Daoy (cell line): ENCODE data around the gene MYORG. TPM values are rescaled to one million over a fixed set of nuclear protein-coding genes. Genes with fewer than 3 reads are reported as not detected.

Experiments used
- DNase-seq: peaks from one replicate; pipeline ENCODE4 v3.0.0-alpha.2; 2015; ENCODE audit warnings: low read depth
- total RNA-seq: library from RNA; depleted of rRNA; stranded (reverse); fragments of >200 nt; shearing (Covaris generic); gene quantifications from 2 replicates; pipeline ENCODE4 v1.2.3, GENCODE V29; 2014; rRNA removed

The MYORG gene
- total RNA-seq = 0.36 and 0.86 TPM in 2 replicates

DNA sequence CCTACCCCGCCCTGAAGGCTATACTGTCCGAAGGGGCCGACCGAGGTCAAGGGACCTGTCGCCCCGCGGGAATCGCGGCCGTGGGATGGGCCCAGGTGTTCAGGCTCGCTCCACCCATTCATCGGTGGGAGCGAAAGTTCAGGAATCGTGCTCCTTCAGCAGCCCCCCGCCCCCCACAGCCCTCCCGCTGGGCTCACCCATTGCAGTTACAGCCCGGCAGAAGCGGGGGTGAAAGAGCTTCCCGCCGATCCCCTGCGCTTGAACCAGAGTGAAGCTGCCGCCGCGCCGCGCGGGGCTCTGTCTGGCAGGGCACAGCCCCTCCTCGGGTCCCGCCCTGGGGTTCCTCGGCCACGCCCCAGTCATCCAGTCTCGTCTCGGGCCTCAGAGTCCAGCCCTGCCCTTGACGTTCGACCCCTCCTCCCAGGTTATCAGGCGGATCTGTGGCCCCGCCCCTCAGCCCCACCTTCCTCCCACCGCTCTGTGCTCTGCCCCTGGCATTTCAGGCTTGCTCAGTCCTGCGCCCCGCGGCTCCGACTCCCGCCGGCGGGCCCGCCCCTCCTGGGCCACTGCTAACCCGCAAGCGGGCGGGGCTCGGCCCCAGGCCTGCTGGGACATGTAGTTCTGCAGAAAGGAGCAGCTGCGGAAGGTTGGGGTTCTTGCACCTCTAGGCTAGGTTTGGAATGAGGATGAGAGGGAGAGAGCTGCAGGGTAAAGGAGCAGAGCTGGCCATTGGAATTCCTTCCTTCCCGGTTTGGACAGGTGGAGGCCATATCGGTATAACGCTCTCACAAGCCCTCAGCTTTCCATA, at the start of gene MYORG:
Gene MYORG, minus strand, starts transcription at position 303 of the 808 bp plus-strand sequence. CDS start 3,955 bp downstream, outside the sequence.
- peak; percentile 99 for DNase-seq

DNA sequence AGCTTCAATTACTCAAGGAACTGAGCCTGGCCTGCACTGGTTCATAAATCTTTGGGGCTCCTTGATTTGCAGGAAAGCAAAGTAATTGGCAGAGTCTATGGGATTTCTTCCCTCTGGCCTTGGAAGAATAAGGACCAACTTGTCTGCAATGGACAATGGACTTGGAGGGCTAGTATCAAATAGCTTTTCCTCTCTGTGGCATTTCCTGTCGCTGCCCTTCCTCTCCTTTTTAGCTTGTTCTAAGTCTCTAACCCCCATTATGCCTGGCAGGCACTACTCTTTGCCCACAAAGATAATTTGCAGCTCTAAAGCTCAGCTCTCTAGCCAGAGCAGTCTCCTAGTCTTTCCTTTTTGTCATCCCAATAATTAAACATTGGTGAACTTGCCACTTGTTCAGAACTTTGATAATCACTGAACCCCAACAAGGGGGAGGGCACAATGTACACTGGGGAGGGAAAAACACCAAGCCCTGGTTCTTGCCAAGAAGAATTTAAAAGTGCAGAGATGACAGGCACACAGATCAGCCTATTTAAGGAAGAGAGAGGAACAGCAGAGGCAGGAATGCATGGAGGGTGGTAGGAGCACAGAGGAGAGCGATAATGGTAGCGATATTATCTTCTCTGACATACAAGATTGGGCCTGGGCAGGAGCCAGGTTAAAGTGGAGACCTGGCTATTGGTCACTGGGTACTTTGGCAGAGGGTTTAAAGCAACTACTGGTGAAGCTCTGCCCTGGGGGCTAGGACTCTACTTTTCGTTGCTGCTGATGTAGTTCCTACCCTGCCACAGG, 43.2 kb upstream of the MYORG start:
- no peak for DNase-seq

DNA sequence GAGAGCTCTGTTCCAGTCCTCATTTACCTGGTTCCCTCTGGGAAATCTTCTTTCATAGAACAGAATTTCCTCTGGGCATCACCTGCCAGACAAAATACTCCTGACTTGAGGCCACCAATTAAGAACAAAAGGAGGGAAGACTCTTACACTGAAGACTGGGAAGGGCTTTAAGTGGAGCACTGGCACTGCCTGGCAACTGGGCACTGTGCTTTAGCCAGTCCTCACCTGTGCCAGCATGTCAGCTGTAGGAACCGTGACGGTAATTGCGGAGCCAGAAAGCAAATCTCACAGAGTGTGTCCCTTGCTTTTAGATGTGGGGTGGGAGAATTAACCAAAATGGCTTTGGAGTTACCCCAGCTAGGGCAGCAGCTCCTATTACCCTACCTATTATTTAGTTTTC, 41.0 kb upstream of the MYORG start:
- DNase-seq = no peak

DNA sequence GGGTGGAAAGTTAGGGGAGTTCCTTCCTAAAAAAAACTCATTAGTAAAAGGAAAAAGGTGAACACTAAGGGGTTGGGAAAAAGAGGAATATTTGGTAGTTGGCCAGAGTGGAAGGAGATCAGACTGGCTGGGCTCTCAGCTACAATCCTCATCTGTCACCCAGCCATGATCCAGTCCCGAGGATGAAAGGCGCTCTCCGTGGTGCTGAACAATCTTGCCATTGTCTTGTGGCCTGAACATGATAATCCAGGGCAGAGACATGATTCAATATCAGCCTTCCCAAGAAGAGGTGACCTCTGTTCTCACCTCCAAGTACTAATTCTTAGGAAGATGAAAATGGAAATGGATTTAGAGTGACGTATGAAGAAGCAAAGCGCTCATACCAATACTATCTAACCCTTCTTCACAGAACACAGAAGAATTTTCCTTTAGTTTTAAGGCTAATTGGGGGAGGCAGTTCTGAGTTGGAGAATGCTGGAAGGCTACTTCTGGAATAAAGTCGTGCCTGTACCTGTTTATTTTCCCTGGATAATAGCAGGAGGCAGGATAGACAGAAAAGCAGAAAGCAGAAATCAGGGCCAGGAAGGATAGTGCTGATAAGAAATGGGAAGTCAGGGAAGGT, 36.6 kb upstream of the MYORG start:
- peak; percentile 59 for DNase-seq

DNA sequence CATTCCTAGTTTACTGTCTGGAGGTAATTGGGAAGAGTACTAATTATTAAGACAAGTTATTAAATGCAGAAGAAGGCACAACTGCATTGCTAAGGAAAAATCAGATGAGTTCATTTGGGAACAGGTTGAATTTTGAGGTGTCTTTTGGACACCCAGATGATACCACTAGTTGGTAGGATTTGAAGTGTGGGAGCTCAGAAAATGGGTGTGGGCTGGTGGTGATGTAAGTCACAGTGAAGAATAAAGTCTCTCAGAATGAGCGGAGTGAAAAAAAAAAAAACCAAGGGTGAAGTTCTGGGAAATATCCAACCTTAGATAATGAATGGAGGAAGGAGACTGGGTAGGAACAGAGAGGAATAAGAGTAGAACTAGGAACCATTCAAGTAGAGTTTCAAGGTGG, 35.6 kb upstream of the MYORG start:
- DNase-seq = no peak

DNA sequence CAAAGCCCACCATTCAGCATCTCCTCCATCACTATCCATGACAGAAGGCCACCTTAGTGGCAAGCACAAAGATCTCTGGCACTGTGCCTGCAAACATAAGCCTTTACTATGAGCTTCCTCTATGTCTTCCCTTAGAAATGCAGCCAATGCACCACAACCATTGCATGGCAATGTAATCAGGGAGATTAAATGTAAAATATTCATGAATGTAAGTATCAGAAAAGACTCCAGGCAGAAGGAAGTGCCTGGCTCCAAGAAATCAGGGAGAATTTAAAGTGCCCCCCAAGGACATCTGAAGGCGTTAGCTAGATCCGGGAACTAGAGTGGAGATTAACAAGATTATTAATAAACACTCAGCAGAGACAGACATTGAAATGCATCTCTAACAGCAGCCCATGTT, 32.5 kb upstream of the MYORG start:
- no peak for DNase-seq

DNA sequence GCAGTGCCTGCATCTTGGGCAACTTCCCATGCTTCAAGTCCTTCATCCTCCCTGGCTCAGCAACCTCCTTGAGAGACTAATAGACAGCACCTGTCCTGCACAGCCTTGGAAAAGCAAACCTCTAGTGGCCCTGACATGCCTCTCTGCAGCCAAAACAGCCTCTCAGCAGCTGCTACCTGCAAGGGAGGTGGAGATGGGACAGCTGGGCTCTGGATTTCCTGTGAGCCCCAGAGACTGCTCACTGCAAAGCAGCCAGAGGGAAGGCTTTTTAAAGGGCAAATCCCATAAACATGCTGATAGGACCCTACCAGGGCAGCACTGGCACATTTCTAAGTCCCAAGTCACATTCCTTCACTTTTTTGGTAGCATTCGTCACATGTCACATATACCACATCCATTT, 31.5 kb upstream of the MYORG start:
- no peak for DNase-seq

DNA sequence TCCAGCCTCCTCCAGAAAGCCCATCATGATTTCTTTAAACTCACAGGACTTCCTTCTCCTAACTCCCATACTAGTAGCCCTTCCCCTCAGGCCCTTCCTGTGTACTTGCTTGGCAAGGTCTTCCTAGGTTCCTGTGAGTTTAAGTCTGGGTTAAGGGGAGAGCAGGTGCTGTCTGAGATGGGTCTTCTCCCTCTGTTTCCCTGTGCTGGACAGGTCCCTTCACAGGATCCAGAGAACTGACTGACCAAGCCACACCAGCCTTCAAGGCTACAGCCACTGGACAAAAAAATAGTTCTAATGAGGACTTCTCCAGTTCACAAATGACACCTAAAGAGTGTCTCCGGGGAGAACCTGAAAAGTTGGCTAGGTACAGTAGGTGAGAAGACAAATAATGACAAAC, 29.5 kb upstream of the MYORG start:
- no peak for DNase-seq

DNA sequence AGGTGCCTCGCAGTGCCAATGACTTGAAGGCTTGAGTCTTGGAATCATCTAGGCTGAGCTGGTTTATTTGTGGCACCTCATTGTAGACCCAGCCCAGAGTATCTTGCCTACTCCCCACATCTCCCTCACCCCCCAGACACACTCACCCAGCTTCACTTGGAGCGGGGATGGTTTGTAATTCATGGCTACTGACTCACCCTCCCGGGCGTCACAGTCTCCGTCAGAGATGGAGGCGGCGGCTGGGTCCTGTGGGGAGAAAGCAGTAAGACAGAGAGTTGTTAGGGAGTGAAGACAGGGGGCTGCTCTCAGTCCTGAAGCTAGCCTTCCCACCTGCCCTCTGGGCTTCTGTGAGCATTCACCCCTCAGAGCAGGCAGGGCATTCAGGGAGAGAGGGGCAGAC, 29.0 kb upstream of the MYORG start:
- DNase-seq = peak; percentile 38

DNA sequence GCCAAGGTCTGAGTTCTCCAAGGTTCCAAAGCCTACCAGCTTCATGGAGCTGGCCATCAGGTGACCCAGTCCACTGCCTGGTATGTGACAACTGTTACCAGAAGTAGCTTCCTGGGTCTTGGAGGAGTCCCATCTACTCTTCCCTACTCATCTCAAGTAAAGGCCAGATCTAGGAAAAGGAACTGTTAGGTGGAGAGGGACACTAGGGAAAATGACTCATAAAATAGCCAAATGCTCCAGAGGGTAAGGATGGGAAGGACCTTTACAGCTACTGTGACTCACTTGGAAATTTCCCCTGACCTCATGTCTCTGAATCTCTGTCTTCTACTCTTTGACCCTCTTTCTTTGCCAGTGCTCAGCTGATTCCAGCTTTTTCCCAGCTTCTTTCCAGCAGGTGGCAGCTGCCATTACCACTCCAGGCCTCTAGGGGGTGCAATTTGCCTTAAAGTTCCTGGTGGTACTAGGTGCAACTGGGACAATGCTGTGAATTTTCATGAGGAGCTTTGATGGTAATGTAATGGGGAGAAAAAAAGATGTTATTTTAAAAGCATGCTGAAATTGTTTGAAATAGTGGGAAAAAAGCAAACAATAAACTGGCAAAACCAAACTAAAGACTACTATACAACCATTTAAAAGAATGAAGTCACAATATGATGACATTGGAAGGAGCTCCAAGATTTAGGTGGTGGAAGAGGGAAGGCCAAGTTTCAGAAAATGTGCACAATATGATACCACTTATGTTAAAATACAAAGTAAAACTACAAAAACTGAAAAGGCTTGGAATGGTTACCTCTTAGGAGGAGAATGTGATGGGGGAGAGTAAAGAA, 27.1 kb upstream of the MYORG start:
- DNase-seq = peak; percentile 70

DNA sequence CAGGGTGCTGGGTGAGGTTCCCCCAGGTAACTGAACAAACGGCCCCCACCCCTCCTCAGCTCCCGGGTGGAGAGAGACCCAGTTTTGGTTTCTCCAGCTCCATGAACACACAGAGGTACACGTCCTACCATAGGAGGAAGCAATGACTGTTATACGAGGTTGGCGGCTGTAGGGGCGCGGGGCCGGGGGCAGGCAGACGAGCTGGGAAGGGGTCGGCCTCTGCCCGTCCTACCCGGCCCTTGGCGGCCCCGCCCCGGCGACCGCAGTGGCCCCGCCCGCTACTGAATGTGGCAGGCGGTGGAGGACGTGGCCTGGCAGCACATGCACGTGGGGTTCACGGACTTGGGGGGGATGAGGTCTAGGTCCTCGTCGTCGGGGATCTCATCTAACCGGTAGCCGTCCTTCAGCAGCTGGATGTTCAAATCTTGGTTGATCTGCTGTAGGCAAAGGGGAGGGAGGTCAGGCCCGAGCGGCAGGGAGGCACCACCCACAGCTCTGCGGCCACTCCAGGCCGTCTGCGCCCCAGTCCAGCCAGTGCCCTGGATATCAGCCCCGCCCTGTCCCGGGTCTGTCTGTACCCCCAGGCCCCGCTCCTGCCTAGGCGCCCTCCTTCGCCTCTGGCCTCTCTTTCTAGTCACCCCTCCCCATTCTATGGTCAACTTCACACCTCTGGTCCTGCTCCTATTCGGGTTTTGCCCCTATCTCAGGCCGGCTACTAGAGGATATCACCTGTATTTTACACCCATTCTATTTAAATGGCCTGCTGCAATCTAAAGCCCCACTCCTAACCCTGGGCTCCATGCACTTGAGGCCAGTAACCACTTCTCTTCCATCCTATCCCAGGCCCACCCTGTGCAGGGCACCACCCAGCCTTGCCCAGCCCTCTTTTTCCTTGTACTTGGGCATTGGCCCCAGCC, 24.2 kb upstream of the MYORG start:
- DNase-seq = no peak

DNA sequence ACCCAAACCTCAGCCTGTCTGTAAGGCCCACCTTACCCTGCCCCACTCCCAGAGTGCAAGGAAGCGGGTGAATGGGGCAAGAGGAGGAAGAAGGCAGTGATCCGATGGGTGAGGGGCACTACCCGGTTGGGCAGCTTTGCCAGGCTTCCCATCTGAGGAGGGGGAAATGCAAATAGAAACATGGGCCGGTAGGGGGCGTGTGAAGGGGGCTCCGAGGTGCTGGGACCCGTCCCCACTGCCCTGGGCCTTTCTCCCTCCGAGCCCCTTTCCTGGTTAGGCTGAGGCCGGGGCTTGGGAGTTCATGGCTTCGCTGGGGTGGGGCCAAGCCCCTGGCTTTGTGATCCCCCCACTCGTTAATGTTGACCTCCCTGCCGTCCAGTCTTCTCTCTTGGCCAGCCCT, 23.6 kb upstream of the MYORG start:
- DNase-seq = no peak

DNA sequence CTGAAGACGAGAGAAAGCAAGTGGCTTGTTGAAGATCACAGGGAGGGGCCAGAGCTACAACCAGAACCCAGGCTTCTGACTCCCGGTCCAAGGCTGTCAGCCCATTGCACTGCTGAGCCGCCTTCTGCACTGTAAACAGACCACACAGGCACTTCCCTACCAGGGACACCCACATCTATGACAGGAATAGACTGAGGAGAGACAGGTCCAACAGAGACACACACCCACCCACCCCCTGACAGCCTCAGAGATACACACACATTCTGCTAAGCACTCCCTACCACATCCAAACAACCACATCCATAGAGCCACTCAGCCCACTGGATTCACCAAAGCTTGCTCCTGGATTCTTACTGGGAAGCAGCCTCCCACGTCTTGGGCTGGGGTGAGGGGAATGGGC, 23.0 kb upstream of the MYORG start:
- no peak for DNase-seq

DNA sequence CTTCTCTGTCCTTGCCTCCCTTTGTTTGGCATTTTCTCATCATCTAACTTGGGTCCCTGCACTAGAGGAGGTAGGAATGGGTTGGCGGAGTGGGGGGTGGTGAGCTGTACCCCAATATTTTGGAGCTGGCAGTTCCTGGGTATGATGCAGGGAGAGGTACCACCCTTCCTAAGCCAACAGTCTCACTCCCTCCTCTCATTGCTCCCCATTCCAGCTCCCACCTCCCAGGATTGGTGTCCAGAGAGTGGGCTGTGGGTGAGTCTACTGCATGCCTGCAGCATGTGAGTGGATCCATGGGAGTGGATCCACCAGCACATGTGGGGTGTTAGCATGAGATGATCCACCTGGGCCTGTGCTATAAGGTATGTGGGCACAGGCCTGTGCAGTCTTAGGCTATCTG, 22.2 kb upstream of the MYORG start:
- DNase-seq = no peak

DNA sequence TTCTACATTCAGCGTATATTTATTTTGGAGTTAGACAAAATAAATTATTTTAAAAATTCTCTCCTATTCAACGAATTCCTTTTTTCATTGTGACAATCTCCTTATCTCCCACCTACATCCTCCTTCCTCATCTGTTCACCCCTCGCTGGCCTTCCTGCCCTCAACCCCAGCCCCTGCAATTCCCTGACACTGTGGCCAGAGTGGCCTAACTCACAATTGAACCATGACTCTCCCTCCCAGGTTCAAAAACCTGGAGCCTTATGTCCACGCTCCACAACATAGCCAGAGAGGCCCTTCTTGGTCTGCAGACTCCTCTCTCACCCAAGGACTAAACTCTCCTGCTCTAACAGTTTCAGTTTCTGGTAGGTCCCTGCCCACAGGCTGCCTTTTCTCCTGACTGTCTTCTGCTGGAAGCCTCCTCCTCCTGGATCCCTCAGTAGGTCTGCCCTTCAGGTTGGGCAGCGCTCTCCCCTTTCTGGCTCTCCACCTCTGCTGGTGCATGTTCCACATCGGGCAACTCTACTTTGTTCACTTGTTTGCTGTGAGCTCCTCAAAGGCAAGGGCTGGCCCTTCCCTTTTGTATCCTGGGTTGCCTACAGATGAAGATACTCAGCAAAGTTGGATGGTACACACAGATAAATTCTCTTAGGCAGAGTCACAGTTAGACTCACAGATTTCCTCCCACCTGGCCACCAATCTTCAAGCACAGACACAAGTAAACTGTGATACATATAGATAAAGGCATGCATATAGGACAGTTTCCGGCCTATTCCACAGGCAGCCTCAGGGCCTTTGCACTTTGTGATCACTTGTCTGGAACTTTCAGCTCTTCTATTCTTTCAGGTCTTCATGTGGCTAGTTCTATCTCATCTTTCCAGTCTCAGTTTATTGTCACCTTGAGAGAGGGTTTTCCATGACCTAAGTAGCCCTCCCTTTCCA, 19.8 kb upstream of the MYORG start:
- no peak for DNase-seq

DNA sequence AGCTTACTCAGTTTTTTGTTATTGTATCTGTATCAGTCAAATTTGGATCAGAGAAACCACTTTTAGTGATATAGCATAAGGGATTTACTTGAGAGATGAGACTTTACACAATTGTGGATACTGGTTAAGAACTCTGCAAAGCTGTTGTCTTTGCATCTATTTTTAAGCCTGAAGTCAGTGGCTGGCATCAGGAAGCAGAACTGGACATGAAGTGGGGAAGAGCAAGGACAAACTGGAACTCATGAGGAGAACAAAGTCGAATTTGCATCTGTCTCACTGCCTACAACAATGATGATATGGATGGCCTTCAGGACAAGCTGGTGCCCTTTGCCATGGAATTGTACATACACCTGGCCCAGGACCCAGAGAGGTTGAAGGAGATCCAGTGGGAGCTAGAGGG, 15.8 kb upstream of the MYORG start:
- DNase-seq = no peak

DNA sequence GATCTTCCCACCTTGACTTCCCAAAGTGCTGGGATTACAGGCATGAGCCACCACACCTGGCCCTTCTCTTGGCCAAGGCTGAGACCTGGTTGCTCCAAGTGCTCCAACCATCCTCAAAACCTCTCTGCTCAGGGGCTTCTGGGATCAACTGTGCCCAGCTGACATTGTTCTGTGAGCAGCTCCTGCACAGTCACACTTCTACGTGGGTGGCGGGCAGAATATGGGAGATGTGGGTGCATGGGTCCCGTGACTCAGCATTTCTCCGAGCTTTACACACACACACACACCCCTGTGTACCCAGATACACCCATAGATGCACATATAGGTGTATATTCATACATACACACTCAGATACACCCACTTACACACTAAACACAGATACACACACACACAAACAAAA, 10.5 kb upstream of the MYORG start:
- no peak for DNase-seq

DNA sequence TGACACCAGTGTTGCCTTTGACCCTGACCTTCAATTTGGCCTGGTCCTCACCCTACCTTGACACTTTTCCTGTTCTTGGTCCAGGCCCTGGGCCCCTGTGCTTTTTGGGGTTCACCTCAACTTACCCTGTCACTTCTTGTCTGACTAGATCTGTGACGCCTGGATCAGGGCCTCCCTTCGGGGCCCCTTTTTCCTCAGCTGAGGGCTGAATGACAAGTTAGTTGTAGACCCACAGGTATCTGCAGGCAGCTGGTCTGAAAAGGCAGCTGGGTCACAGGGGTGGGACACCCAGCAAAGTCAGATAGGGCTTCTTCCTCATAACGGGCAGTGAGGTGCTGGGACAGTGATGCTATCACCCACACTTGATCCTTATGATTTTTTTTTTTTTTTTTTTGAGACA, 10.0 kb upstream of the MYORG start:
- DNase-seq = no peak

DNA sequence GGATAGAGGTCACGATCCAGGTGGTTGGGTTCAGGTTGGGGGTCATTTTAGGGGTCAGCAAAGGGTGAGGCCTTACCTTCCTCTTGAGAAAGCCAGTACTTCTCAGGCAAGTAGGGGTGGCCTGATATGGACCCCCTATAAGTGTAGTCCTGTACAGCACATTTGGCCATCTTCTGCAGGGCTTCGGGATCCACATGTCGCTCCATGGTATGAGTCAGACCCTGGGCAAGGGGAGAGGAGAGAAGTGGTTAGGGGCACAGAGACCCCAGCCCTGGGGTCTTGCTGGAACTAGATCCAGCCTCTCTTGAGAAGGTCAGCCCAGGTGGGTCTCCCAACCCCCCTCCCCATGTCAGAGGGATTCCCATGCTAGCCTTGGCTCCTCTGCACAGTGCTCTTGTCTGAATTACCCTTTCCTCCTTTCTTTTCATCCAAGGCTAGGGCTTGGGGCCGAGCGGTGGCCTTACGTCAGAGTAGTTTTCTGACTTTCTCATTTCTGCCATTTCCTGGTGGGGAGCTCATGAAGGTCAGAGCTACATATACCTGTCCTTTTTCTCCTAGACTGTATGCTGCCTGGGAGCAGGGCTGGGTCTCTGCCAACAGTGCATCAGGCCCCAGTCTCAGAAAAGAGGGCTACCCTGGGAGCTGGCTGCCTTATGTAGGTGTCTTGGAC, 9.0 kb upstream of the MYORG start:
- DNase-seq = no peak
